ENCODE measurements around the gene MOV10L1.
A peak's percentile ranks its signal among the peaks of the same experiment; 100 is the strongest.
"Not testable (repeated sequence)": the region's sequence is repeated elsewhere in the genome, so short reads cannot be mapped to it uniquely, and the experiment has no call there.

MOV10L1 gene

DNA sequence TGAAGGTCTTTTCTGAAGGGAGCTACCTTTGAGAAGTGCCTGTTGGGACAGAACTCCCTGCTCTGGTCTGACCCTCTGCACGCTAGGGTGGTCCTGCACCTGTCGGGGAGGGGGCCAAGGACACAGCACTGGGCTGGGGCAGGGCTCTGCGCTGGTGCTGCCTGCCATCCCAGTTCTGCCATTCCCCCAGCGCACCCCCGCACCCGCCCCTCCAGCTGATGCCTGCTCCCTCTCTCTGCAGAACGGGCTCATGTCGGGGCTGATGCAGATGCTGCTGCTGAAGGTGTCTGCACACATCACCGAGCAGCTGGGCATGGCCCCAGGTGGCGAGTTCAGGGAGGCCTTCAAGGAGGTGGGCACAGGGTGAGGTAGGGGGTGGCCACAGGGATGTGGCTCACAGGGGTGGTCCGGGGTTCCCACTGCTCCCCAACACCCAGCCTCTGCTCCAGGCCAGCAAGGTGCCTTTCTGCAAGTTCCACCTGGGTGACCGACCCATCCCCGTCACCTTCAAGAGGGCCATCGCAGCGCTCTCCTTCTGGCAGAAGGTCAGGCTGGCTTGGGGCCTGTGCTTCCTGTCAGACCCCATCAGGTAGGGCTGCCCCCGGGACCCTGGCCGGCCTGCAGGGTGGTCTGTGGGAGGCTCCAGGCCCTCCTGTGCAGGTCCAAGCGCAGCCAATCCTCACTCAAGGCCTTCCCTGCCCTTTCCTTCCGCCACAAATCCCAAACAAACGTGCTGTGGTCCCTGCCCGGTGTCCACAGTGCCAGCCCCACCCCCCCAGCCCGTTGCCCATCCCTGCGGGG lies 107.4 kb downstream of the MOV10L1 start:
- Mint-ChIP-seq H3K4me3 (no peak overlapping the region), H3K36me3 (peaks cover 17% of the 10 kb centered on the region), H3K27ac (peak overlapping the region; percentile 28), H3K4me1 (peaks cover 20% of the 10 kb centered on the region), H3K9me3 (no peaks in the 10 kb centered on the region), H3K27me3 (no peaks in the 10 kb centered on the region)
- no peak for DNase-seq
- CTCF ChIA-PET = interaction anchor here (0.8 kb wide), 1 partner anchor 10 kb away, joined by 3 read pairs; no protein-coding TSS in a partner anchor

DNA sequence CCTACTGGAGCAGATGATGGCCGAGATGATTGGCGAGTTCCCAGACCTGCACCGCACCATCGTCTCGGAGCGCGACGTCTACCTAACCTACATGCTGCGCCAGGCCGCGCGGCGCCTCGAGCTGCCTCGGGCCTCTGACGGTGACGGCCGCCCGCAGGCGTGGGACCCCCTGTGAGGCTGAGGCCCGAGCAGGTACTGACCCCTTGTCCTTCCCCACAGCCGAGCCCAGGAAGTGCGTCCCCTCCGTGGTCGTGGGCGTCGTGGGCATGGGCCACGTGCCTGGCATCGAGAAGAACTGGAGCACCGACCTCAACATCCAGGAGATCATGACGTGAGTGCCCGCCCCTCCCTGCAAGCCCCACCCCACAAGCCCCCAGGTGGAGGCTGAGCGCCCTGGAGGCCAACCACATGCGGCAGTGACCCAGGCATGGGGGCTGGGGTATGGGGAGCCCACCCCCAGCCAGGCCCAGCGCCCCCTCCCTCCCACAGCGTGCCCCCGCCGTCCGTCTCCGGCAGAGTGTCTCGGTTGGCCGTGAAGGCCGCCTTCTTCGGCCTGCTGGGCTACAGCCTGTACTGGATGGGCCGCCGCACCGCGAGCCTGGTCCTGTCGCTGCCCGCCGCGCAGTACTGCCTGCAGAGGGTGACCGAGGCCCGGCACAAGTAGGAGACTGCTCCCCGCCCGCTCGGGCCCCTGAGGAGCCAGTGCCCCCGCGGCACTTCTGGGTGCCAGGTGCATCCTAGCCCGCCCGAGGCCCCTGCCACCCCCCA lies 108.2 kb downstream of the MOV10L1 start:
- no peak overlapping the region for H3K27ac Mint-ChIP-seq
- H3K36me3 Mint-ChIP-seq = peaks cover 13% of the 10 kb centered on the region
- H3K9me3 Mint-ChIP-seq = no peaks in the 10 kb centered on the region
- H3K27me3 Mint-ChIP-seq = no peaks in the 10 kb centered on the region
- no peak overlapping the region for H3K4me3 Mint-ChIP-seq
- CTCF ChIA-PET = no interaction called here
- no peak for DNase-seq
- H3K4me1 Mint-ChIP-seq = peaks cover 17% of the 10 kb centered on the region

- peak overlapping the region; percentile 19 for H3K27ac Mint-ChIP-seq
Measured at GRCh38 chr22:50198624-50199017, 108.8 kb downstream of the MOV10L1 start.

DNA sequence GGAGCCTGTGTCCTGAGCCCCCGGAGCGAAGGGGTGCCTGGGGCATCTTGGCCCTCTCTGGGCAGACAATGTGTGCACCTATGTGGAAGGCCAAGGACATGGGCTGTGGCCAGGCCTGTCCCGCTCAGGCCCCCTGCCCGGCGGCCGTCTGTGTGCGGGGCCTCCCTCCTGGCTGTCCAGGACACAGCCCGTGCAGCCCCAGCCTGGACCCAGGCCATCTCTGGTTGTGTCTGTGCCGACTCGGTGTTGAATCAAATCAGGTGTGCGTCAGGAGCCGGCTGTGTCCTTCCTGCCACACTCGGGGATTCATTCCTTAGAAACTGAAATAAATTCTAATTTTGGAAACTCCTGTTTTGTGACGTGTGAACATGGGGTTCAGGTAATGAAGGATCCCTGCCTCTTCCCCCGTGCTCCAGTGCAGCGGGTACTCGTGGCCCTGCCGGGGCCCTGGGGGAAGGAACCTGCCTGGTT lies 109.5 kb downstream of the MOV10L1 start:
- Mint-ChIP-seq H3K4me3 (peak overlapping the region; percentile 66), H3K36me3 (peaks cover 21% of the 10 kb centered on the region), H3K27ac (peak overlapping the region; percentile 75), H3K4me1 (peaks cover 23% of the 10 kb centered on the region), H3K27me3 (no peaks in the 10 kb centered on the region), H3K9me3 (no peaks in the 10 kb centered on the region)
- CTCF ChIA-PET = no interaction called here
- no peak for DNase-seq

More at GRCh38 chr22:50198624-50199017, 108.8 kb downstream of the MOV10L1 start:
- Mint-ChIP-seq H3K4me3 (no peak overlapping the region), H3K27me3 (no peaks in the 10 kb centered on the region), H3K4me1 (peaks cover 20% of the 10 kb centered on the region), H3K9me3 (no peaks in the 10 kb centered on the region), H3K36me3 (peaks cover 17% of the 10 kb centered on the region)
- DNase-seq = no peak
- CTCF ChIA-PET = no interaction called here

- Mint-ChIP-seq H3K9me3 (no peaks in the 10 kb centered on the region), H3K27ac (peak overlapping the region; percentile 75), H3K4me3 (peak overlapping the region; percentile 66), H3K4me1 (peaks cover 27% of the 10 kb centered on the region), H3K27me3 (no peaks in the 10 kb centered on the region), H3K36me3 (peaks cover 26% of the 10 kb centered on the region)
- CTCF ChIA-PET = no interaction called here
- DNase-seq = no peak
Measured at GRCh38 chr22:50199829-50200460, 110.1 kb downstream of the MOV10L1 start.

GRCh38 chr22:50200461-50201190 lies 110.8 kb downstream of the MOV10L1 start, which contains the start of gene SELENOO:
TSS of gene SELENOO (plus strand) at chr22:50201011. CDS start at chr22:50201037, 26 bp downstream.
- no peaks in the 10 kb centered on the region for H3K27me3 Mint-ChIP-seq
- H3K9me3 Mint-ChIP-seq = no peaks in the 10 kb centered on the region
- peak; percentile 94 for DNase-seq
- H3K4me1 Mint-ChIP-seq = peaks cover 30% of the 10 kb centered on the region
- H3K36me3 Mint-ChIP-seq = peaks cover 29% of the 10 kb centered on the region
- H3K27ac Mint-ChIP-seq = peak within 1 kb of the TSS; percentile 75
- H3K4me3 Mint-ChIP-seq = peak within 1 kb of the TSS; percentile 87
- CTCF ChIA-PET = no interaction called here

GRCh38 chr22:50201191-50202129 lies 111.7 kb downstream of the MOV10L1 start:
- peaks cover 32% of the 10 kb centered on the region for H3K36me3 Mint-ChIP-seq
- H3K4me1 Mint-ChIP-seq = peaks cover 30% of the 10 kb centered on the region
- peak overlapping the region; percentile 75 for H3K27ac Mint-ChIP-seq
- peak; percentile 42 for DNase-seq
- no peaks in the 10 kb centered on the region for H3K27me3 Mint-ChIP-seq
- peak overlapping the region; percentile 87 for H3K4me3 Mint-ChIP-seq
- H3K9me3 Mint-ChIP-seq = no peaks in the 10 kb centered on the region
- CTCF ChIA-PET = interaction anchor here (1.3 kb wide), 1 partner anchor 10 kb away, joined by 5 read pairs; no protein-coding TSS in a partner anchor

GRCh38 chr22:50202130-50202666 lies 112.4 kb downstream of the MOV10L1 start:
- CTCF ChIA-PET = interaction anchor here (1.3 kb wide), 1 partner anchor 9 kb away, joined by 5 read pairs; no protein-coding TSS in a partner anchor
- DNase-seq = no peak
- H3K4me1 Mint-ChIP-seq = peaks cover 30% of the 10 kb centered on the region
- peak overlapping the region; percentile 87 for H3K4me3 Mint-ChIP-seq
- peaks cover 33% of the 10 kb centered on the region for H3K36me3 Mint-ChIP-seq
- H3K27me3 Mint-ChIP-seq = no peaks in the 10 kb centered on the region
- H3K27ac Mint-ChIP-seq = peak overlapping the region; percentile 75
- H3K9me3 Mint-ChIP-seq = no peaks in the 10 kb centered on the region

DNA sequence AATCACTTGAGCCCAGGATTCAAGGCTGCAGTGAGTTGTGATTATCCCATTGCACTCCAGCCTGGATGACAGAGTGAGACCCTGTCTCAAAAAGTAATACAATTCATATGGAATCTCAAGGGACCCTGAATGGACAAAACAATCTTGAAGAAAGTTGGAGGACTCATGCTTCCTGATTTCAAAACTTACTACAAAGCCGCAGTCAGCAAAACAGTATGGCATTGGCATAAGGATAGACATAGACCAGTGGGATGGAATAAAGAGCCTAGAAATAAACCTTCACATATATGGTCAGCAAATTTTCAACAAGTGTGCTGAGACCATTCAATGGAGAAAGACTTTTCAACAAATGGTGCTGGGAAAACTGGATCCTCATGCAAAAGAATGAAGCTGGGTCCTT lies 113.5 kb downstream of the MOV10L1 start:
- Mint-ChIP-seq H3K4me1 (peaks cover 30% of the 10 kb centered on the region), H3K27ac (no peak overlapping the region), H3K4me3 (no peak overlapping the region), H3K27me3 (no peaks in the 10 kb centered on the region), H3K36me3 (peaks cover 35% of the 10 kb centered on the region), H3K9me3 (no peaks in the 10 kb centered on the region)
- CTCF ChIA-PET = interaction anchor here (1.0 kb wide), 1 partner anchor 55 kb away, joined by 4 read pairs; no protein-coding TSS in a partner anchor
- no peak for DNase-seq

GRCh38 chr22:50204571-50204970 lies 114.8 kb downstream of the MOV10L1 start:
- CTCF ChIA-PET = no interaction called here
- Mint-ChIP-seq H3K27ac (no peak overlapping the region), H3K27me3 (no peaks in the 10 kb centered on the region), H3K4me1 (peaks cover 27% of the 10 kb centered on the region), H3K36me3 (peaks cover 35% of the 10 kb centered on the region), H3K4me3 (no peak overlapping the region), H3K9me3 (no peaks in the 10 kb centered on the region)
- no peak for DNase-seq

- not testable (repeated sequence) for H3K4me3 Mint-ChIP-seq, H3K27me3 Mint-ChIP-seq, DNase-seq, H3K9me3 Mint-ChIP-seq, H3K27ac Mint-ChIP-seq
- H3K4me1 Mint-ChIP-seq = peaks cover 29% of the 10 kb centered on the region
- peaks cover 36% of the 10 kb centered on the region for H3K36me3 Mint-ChIP-seq
- CTCF ChIA-PET = interaction anchor here (0.6 kb wide), 1 partner anchor 253 kb away, joined by 4 read pairs; no protein-coding TSS in a partner anchor
Measured at GRCh38 chr22:50204998-50205397, 115.2 kb downstream of the MOV10L1 start.

DNA sequence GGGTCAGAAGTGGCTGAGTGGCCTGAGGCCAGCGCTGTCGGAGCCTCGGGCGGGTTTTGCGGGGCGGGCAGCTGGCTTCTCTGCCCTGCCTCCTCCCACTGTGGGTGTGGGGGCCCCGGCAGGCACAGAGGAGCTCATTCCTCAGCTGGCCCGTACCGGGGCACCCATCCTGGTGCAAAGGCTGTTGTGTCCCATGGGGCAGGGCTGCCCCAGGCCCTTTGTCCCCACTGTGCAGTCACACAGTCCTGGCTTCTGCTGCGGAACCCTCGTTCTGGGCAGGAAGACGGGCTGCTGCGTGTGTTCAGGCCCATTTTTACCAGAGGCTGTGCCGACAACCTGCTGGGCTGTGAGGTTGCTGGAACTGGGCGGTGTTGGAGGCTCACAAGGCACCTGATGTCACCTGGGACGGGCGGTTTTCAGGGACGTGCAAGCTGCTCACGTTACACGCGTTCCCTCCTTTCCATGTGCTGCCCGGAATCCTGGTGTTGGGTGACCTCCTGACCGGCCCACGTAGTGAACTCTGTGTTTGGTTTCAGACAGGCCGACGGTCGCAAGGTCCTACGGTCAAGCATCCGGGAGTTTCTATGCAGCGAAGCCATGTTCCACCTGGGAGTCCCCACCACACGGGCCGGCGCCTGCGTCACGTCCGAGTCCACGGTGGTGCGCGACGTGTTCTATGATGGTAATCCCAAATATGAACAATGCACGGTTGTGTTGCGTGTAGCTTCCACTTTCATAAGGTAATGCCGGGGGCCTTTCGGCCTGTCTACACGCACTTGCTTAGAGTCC lies 116.2 kb downstream of the MOV10L1 start:
- CTCF ChIA-PET = interaction anchor here (0.6 to 0.9 kb wide), 2 partner anchors 55 to 252 kb away, joined by 3 to 4 read pairs; partner anchors contain the start of gene MAPK12
- no peak for DNase-seq
- Mint-ChIP-seq H3K27ac (no peak overlapping the region), H3K9me3 (no peaks in the 10 kb centered on the region), H3K27me3 (no peaks in the 10 kb centered on the region), H3K36me3 (peaks cover 37% of the 10 kb centered on the region), H3K4me1 (peaks cover 29% of the 10 kb centered on the region), H3K4me3 (no peak overlapping the region)

Measured in activated naive CD4-positive, alpha-beta T cell treated with anti-CD3 and anti-CD28 coated beads, Interleukin-2, amount 10 ng/mL, durations not matched to agents 7 days and 5 days (primary cell).